HG03139 (cell line): ENCODE data around the gene MTERF4.
"Not testable (repeated sequence)": the region's sequence is repeated elsewhere in the genome, so short reads cannot be mapped to it uniquely, and the experiment has no call there.

ENCODE experiments used
- ATAC-seq: cut with Tn5 transposase; IDR thresholded peaks from one replicate; pipeline ENCODE4 v1.9.1; 2021; ENCODE audit not compliant: unreplicated experiment

Gene MTERF4

DNA sequence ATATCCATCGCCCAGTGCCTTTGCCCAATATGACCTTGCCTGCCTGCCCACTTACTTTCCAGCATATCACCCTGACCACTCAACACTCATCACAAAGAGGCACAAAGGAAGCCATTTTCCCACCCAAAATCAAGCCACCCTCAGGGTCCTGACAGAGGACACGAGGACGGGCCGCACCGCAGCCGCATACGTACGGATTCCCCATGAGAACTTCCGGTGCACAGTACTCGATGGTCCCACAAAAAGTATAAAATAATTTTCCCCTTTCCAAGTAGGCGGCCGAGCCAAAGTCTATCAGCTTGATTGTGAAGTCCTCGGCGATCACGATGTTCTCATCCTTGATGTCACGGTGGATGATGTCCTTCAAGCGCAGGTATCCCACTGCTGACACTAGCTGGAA lies 10.0 kb upstream of the MTERF4 start:
- ATAC-seq, result no peak

DNA sequence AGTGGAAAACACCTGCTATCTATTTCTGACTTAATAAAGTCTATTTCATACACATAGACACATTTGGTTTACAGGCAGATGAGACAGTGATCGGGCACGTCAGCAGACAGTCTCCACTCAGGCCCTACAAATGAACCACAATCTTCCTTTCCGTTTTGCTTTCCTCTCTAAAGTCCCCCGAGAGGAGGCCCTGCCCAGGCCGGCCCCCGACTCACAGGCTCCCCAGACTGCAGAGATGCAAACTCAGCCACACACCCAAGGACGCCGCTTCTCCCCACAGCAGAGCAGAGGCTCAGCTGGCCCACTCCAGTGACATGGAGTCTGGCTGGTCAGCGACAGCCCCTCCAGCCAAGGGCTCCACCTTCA lies 9.3 kb upstream of the MTERF4 start:
- no peak for ATAC-seq

- ATAC-seq, result no peak
Observed at GRCh38 chr2:241110607-241111439, 8.7 kb upstream of the MTERF4 start.

GRCh38 chr2:241110089-241110606 lies 8.1 kb upstream of the MTERF4 start:
- ATAC-seq, result no peak

DNA sequence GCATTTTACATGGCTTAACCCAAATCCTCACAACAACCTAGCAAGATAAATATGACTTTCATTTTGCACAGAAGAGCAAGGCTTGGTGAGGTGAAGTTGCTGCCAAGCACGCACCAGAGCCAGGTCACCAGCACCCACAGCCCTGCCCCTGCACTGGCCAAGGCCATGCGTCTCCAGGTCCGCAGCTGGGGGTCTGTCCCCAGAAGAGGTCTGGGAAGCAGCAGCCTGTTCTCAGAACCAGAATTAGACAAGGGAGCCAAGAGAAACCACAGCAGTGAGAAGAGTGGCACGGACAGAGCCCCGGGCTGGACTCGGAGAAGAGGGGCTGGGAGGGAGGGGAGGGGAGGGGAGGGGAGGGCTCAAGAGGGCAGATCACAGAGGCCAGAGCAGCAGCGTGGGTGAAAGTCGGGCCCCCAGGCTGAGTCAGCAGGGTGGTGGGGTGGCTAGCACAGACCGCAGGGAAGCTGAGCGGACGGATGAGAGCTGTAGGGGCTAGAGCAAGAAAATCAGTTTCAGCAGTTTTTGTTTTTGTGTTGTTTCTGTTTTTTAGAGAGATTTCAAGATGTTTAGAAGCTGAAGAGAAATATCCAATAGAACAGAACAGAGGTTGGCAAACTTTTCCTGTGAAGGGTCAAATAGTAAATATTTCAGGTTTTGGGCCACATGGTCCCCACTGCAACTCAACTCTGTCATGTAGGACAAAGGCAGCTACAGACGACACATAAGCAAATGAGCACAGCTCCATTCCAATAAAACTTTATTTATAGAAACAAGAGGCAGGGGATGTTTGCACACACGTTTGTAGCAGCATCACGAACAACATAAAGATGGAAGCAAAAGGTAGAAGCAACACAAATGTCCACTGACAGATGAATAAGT lies 7.4 kb upstream of the MTERF4 start:
- no peak for ATAC-seq

DNA sequence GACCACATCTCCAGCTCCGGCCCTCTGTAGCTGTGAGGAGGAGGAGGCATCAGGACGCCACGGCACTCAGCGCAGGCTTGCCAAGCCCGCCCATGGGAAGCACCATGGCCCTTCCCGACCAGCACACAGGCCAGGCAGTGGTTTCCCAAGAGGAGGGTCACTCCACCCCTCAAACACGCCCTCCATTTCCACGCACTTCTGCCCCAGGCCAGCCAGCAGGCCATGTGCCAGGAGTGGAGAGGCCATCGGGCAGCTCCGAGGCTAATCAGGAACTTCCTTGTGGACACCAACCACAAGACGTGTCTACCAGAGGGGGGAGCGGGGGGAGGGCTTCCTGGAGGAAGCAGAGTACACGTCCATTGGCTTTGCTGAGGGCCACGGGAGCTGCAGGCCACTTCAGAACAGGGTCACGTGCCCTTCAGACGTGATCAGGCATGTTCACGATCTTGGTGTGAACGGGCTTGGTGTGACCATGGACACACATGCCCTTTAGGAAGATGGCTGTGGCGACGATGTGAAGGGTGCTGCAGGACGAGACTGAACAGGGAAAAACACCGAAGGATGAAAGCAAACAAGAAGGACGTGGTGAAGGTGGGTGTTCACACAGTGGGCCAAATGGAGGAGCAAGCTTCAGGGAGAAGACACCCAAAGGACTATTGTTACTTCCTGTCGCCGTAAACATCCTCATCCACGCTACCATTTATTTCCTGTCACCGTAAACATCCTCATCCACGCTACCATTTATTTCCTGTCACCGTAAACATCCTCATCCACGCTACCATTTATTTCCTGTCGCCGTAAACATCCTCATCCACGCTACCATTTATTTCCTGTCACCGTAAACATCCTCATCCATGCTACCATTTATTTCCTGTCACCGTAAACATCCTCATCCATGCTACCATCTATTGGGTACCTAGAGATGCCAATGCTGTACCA lies 6.5 kb upstream of the MTERF4 start:
- no peak for ATAC-seq

GRCh38 chr2:241107031-241107783 lies 5.1 kb upstream of the MTERF4 start:
- no peak for ATAC-seq

GRCh38 chr2:241105641-241106040 lies 3.6 kb upstream of the MTERF4 start:
- ATAC-seq, result no peak

- ATAC-seq, result not testable (repeated sequence)
Observed at GRCh38 chr2:241104611-241105010, 2.5 kb upstream of the MTERF4 start.

DNA sequence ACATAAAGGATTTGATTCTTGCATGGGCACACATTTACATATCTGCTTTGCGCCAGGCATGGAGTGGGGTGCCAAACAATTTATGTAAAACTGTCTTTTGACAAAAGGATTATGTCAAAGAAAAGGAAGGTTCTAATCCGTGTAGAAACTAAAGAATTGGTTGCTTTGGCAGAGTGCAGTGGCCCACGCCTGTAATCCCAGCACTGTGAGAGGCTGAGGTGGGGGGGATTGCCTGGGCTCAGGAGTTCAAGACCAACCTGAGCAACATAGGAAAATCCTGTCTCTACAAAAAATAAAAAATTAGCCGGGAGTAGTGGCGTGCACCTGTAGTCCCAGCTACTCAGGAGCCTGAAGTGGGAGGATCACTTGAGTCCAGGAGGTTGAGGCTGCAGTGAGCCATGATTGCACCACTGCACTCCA lies 1.1 kb upstream of the MTERF4 start:
- no peak for ATAC-seq

DNA sequence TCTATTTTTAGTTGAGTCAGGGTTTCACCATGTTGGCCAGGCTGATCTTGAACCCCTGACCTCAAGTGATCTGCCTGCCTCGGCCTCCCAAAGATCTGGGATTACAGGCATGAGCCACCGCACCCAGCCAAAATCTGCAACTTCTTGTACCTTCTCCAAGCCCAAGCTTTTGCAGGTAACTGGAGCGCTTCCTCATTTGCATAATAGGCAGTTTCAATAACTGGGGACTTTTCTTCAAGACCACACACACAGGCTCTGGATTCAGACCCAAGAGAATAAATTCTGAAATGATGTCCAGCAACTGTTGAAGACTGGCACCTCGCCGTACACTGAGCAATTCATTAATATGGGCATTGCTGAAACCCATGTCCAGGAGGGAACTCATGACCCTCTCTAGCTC lies 2.8 kb downstream of the MTERF4 start:
- ATAC-seq, result no peak

- no peak for ATAC-seq
Observed at GRCh38 chr2:241096979-241097378, 5.1 kb downstream of the MTERF4 start.

GRCh38 chr2:241095594-241096290 lies 6.3 kb downstream of the MTERF4 start:
- no peak for ATAC-seq

- no peak for ATAC-seq
Observed at GRCh38 chr2:241094924-241095420, 7.1 kb downstream of the MTERF4 start.

DNA sequence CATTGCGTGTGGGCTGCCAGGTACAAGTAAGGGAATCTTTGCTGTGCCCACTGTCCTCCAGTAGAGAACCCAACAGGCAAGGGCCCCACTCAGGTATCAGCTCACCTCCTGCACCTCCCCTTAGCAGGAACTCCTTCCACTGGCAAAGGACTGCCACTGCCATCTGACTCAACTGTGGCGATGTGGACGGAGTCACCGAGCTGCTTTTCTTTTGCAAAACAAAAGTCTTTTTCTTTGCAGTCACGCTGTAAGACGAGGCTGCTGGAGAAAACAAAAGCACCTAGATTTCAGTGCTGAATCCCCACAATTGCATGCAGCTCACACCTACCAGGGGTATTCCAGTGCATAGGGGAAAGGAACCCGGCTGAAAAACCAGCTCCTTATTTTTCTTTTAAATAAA lies 7.9 kb downstream of the MTERF4 start:
- no peak for ATAC-seq

DNA sequence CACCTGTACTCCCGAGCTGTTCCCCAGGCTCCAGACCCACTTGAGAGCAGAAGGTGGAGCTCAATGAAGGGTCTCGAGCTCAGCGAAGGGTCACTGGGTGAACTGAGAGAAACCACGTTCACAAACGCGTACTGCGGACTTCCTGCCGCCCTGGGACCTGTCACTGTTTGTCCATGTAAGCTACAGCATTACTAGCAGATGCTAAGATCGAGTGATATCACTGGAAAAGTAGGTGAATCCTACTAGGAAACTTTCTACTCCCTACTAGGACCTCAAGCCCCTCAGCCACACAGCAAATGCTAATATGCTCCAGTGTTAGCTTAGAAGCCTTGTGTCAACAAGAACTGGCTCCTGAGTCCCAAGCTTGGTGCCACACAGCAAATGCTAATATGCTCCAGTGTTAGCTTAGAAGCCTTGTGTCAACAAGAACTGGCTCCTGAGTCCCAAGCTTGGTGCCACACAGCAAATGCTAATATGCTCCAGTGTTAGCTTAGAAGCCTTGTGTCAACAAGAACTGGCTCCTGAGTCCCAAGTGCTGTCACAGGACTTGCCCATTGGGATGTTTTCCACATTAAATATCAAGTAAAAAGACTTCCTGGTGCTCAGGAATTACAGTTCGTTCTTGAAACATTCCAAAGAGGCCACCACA lies 8.8 kb downstream of the MTERF4 start:
- not testable (repeated sequence) for ATAC-seq

- ATAC-seq, result no peak
Observed at GRCh38 chr2:241092677-241093076, 9.4 kb downstream of the MTERF4 start.

DNA sequence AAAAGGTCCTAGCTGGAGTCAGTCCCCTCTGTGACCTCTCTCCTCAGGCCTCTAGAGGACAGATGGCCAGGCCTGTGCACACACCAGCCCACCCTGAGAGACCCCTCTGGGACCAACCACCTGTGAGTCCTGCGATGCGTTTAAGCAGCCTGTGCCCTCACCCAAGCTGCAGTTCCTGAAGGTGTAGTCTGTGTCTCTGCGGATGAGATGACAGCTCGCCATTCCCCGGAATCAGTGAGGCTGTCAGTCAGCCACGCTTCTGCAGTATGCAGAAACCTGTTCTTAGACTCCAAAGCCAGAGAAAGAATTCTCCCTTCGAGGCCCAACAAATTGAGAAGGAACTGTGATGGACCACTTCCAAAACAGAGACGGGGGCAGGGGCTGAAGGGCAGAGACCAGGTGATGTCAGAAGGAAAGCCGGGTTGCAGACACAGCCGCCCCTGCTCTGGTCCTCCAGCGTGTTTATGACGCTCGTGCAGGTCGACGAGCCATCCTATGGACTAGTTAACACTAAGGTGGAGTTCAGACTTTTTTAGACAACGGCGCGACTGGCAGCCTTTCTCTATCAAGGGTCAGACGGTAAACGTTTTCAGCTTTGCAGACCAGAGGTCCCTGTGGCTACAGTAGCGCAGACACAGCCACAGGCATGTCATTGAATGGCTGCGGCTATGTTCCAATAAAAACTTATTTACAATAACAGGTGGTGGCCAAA lies 10.2 kb downstream of the MTERF4 start:
- no peak for ATAC-seq
